Measurements from ENCODE around the gene RBL1. TPM values are rescaled to one million over a fixed set of nuclear protein-coding genes. Genes with fewer than 3 reads are reported as not detected.

Gene RBL1
- total and polyA plus RNA-seq, 2 of the 4 experiments (the other 2 are of a cell fraction): 3.3 to 7.5 TPM

GRCh38 chr20:37090407-37090806 lies 5.4 kb downstream of the RBL1 start:
- no peak overlapping the region for H3K27ac ChIP-seq (ENCODE audit: insufficient read depth, low read length)

More at GRCh38 chr20:37090407-37090806, 5.4 kb downstream of the RBL1 start:
- no peak overlapping the region for H3K4ac ChIP-seq (ENCODE audit: low read depth, low read length)
- H2AK5ac ChIP-seq (ENCODE audit: low read depth, low read length): no peak overlapping the region
- peaks cover 5% of the 10 kb centered on the region for H3K9me1 ChIP-seq (ENCODE audit: insufficient read depth, low read length)
- intact Hi-C loops (cut with micrococcal nuclease): no loop called here
- H3K23ac ChIP-seq (ENCODE audit: low read depth, low read length): no peak overlapping the region
- H3K56ac ChIP-seq (ENCODE audit: extremely low read depth, insufficient read depth, low read length): no peak overlapping the region
- no peak overlapping the region for H2AFZ ChIP-seq (replicated peaks; ENCODE audit: low read length, poor library complexity)
- DNase-seq (no peak), ATAC-seq (ENCODE audit: low read depth) (no peak)
- peaks cover 3% of the 10 kb centered on the region; the same call in 1 of the 2 replicates for H3K36me3 ChIP-seq (ENCODE audit: control insufficient read depth, insufficient read depth, low read length)
- peaks cover 23 to 40% of the 10 kb centered on the region in 2 experiments for H3K79me1 ChIP-seq (ENCODE audit: low read depth in 1 of 2, low read length in 2 of 2)
- TF ChIP-seq MAZ (IDR thresholded peaks at IDR 0.05; ENCODE audit: borderline replicate concordance, low read depth, low read length) (no peak), POLR2A (IDR thresholded peaks at IDR 0.05; ENCODE audit: low read depth, low read length) (no peak), ELK1 (IDR thresholded peaks at IDR 0.05; ENCODE audit: borderline replicate concordance, low read depth, low read length) (no peak), RAD21 (IDR thresholded peaks at IDR 0.05; ENCODE audit: low read length) (no peak), NFE2L2 (IDR thresholded peaks at IDR 0.05; ENCODE audit: low read depth, low read length) (no peak), SMC3 (IDR thresholded peaks at IDR 0.05; ENCODE audit: low read depth, low read length) (no peak), CEBPB (IDR thresholded peaks at IDR 0.05; ENCODE audit: low read depth, low read length) (peak; percentile 60)
- no peak overlapping the region for H2BK20ac ChIP-seq (ENCODE audit: low read depth, low read length)
- no peak overlapping the region for H2AK9ac ChIP-seq (replicated peaks; ENCODE audit: low read depth, low read length, poor library complexity)
- H4K8ac ChIP-seq (ENCODE audit: low read depth in 2 of 2, low read length in 2 of 2): no peak overlapping the region
- ChIA-PET POLR2A (ENCODE audit: unreplicated experiment) (no interaction called here), CTCF (no interaction called here)
- H4K20me1 ChIP-seq (ENCODE audit: insufficient read depth, low read length): no peaks in the 10 kb centered on the region
- H3K9ac ChIP-seq (ENCODE audit: low read depth, low read length): no peak overlapping the region
- no peak overlapping the region for H2BK15ac ChIP-seq (ENCODE audit: low read depth, low read length)
- H4K5ac ChIP-seq (ENCODE audit: low read depth, low read length): no peak overlapping the region
- no TSS peak for BruUV-seq (replicated peaks)
- no peak overlapping the region for H3K14ac ChIP-seq (replicated peaks; ENCODE audit: low read depth, low read length)
- no peak overlapping the region for H2BK5ac ChIP-seq (ENCODE audit: low read depth, low read length, poor library complexity, severe bottlenecking)
- H3K18ac ChIP-seq (ENCODE audit: low read depth, low read length): no peak overlapping the region
- no peak overlapping the region for H3K4me3 ChIP-seq (ENCODE audit: insufficient read depth, low read depth, low read length)
- no peaks in the 10 kb centered on the region for H3K27me3 ChIP-seq (ENCODE audit: control insufficient read depth, insufficient read depth, low read length)
- in situ Hi-C loops (cut with MboI; ENCODE audit: low sequenced_read_pairs): no loop called here
- no peak overlapping the region for H3K4me2 ChIP-seq (ENCODE audit: low read depth, low read length)
- H3K9me3 ChIP-seq (ENCODE audit: control insufficient read depth, insufficient read depth, low read length): no peaks in the 10 kb centered on the region
- WGBS, 2 experiments (ENCODE audit: extremely low coverage in 2 of 2, insufficient read length in 1 of 2): no CpG with 5 or more reads among the region's 2 CpGs
- no peak overlapping the region for H2BK120ac ChIP-seq (ENCODE audit: low read depth, low read length)
- dilution Hi-C loops (cut with HindIII; ENCODE audit: low sequenced_read_pairs, unreplicated experiment): no loop called here
- H3K4me1 ChIP-seq (ENCODE audit: control insufficient read depth, insufficient read depth, low read length): peaks cover 2% of the 10 kb centered on the region; the same call in 1 of the 2 replicates
- no peak overlapping the region for H4K91ac ChIP-seq (ENCODE audit: insufficient read depth, low read depth, low read length)

Data from IMR-90 (cell line).